Gastroesophageal sphincter (tissue), 3 donors: Measurements from ENCODE around the gene CRTAP.

Experiments used
- EP300 ChIP-seq: sonication (generic); formaldehyde crosslinking; IDR thresholded peaks from one replicate; pipeline ENCODE4 v1.6.1; 2017; ENCODE audit warnings: antibody characterized with exemption, mild to moderate bottlenecking
- POLR2A ChIP-seq, 2 donors: fragments of 450-650 bp; IDR thresholded peaks; one replicate each; pipeline ENCODE4 v1.6.1; 2017; ENCODE audit warnings: antibody characterized with exemption in 2 of 2, mild to moderate bottlenecking in 2 of 2, moderate library complexity in 1 of 2
- TF ChIP-seq, protein P1 (sequence below), 4 experiments: fragments of 200-600 bp in 2 of 4; fragments of 450-650 bp in 2 of 4; sonication (generic) in 1 of 4; IDR thresholded peaks; one replicate each; pipeline ENCODE4 v1.5.1; 2017 to 2019; ENCODE audit warnings: antibody characterized with exemption in 4 of 4, mild to moderate bottlenecking in 2 of 4, moderate library complexity in 2 of 4

DNA sequence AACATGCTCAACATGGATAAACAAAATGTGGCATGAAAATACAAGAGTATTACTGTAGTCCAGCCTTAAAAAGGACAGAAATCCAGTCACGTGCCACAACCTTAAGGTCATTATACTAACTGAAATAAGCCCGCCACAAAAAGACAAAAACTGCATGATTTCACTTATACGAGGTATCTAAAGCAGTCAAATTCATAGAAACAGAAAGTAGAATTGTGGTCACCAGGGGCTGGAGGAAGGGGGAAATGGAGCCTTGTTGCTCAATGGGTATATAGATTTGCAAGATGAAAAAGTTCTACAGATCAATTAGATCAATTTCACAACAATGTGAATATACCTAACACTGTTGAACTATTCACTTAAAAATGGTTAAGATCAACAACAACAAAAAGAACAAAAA lies 24.3 kb upstream of the CRTAP start:
- TF ChIP-seq EP300 (no peak), POLR2A (IDR thresholded peaks at IDR 0.05) (no peak)
- TF ChIP-seq, protein P1, sequence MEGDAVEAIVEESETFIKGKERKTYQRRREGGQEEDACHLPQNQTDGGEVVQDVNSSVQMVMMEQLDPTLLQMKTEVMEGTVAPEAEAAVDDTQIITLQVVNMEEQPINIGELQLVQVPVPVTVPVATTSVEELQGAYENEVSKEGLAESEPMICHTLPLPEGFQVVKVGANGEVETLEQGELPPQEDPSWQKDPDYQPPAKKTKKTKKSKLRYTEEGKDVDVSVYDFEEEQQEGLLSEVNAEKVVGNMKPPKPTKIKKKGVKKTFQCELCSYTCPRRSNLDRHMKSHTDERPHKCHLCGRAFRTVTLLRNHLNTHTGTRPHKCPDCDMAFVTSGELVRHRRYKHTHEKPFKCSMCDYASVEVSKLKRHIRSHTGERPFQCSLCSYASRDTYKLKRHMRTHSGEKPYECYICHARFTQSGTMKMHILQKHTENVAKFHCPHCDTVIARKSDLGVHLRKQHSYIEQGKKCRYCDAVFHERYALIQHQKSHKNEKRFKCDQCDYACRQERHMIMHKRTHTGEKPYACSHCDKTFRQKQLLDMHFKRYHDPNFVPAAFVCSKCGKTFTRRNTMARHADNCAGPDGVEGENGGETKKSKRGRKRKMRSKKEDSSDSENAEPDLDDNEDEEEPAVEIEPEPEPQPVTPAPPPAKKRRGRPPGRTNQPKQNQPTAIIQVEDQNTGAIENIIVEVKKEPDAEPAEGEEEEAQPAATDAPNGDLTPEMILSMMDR (IDR thresholded peaks at IDR 0.05), result no peak
